Measurements from ENCODE around the gene MTCH1.
"Not testable (repeated sequence)": the region's sequence is repeated elsewhere in the genome, so short reads cannot be mapped to it uniquely, and the experiment has no call there.

Gene MTCH1

GRCh38 chr6:36949636-36950035 lies 36.4 kb downstream of the MTCH1 start:
- no peak overlapping the region for H3K4me3 ChIP-seq (replicated peaks; ENCODE audit: low read depth, low read length)
- TF ChIP-seq, protein P1, sequence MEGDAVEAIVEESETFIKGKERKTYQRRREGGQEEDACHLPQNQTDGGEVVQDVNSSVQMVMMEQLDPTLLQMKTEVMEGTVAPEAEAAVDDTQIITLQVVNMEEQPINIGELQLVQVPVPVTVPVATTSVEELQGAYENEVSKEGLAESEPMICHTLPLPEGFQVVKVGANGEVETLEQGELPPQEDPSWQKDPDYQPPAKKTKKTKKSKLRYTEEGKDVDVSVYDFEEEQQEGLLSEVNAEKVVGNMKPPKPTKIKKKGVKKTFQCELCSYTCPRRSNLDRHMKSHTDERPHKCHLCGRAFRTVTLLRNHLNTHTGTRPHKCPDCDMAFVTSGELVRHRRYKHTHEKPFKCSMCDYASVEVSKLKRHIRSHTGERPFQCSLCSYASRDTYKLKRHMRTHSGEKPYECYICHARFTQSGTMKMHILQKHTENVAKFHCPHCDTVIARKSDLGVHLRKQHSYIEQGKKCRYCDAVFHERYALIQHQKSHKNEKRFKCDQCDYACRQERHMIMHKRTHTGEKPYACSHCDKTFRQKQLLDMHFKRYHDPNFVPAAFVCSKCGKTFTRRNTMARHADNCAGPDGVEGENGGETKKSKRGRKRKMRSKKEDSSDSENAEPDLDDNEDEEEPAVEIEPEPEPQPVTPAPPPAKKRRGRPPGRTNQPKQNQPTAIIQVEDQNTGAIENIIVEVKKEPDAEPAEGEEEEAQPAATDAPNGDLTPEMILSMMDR (IDR thresholded peaks at IDR 0.05; ENCODE audit: low read depth, low read length, missing control alignments): no peak
- DNase-seq (ENCODE audit: extremely low read depth, low read depth): no peak

DNA sequence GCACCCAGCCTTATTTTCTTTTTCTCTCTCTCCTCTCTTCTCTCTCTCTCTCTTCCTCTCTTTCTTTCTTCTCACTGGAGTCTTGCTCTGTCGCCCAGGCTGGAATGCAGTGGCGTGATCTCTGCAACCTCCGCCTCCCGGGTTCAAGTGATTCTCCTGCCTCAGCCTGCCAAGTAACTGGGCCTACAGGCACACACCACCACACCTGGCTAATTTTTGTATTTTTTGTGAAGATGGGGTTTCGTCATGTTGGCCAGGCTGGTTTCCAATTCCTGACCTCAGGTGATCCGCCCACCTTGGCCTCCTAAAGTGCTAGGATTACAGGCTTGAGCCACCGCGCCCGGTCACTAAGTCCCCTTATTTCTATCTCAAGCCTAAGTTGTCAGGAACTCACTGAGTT lies 36.9 kb downstream of the MTCH1 start:
- DNase-seq (ENCODE audit: extremely low read depth, low read depth); H3K4me3 ChIP-seq (replicated peaks; ENCODE audit: low read depth, low read length): not testable (repeated sequence)

GRCh38 chr6:36947570-36948351 lies 38.2 kb downstream of the MTCH1 start:
- TF ChIP-seq, protein P1 (IDR thresholded peaks at IDR 0.05; ENCODE audit: low read depth, low read length, missing control alignments): no peak
- DNase-seq (ENCODE audit: extremely low read depth, low read depth): no peak
- H3K4me3 ChIP-seq (replicated peaks; ENCODE audit: low read depth, low read length): no peak overlapping the region

GRCh38 chr6:36946526-36946925 lies 39.5 kb downstream of the MTCH1 start:
- H3K4me3 ChIP-seq (replicated peaks; ENCODE audit: low read depth, low read length): no peak overlapping the region
- no peak for DNase-seq (ENCODE audit: extremely low read depth, low read depth)
- TF ChIP-seq, protein P1 (IDR thresholded peaks at IDR 0.05; ENCODE audit: low read depth, low read length, missing control alignments): no peak

DNA sequence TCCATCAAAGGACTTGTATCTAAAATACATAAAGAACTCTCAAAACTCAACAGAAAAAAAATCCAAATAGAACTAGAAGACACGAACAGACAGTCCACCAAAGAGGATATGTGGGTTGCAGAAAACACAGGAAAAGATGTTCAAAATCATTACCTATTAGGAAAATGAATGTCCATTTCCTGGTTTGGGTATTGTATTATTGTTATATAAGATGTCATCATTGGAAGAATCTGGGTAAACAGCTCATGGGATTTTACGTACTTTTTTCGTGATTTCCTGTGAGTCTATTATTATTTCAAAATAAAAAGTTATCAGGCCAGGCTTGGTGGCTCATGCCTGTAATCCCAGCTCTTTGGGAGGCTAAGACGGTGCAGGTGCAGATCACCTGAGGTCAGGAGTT lies 40.7 kb downstream of the MTCH1 start:
- H3K4me3 ChIP-seq (replicated peaks; ENCODE audit: low read depth, low read length): no peak overlapping the region
- no peak for DNase-seq (ENCODE audit: extremely low read depth, low read depth)
- TF ChIP-seq, protein P1 (IDR thresholded peaks at IDR 0.05; ENCODE audit: low read depth, low read length, missing control alignments): no peak

- no peak for DNase-seq (ENCODE audit: extremely low read depth, low read depth)
- no peak overlapping the region for H3K4me3 ChIP-seq (replicated peaks; ENCODE audit: low read depth, low read length)
- TF ChIP-seq, protein P1 (IDR thresholded peaks at IDR 0.05; ENCODE audit: low read depth, low read length, missing control alignments): no peak
These were observed 41.3 kb downstream of the MTCH1 start for GRCh38 chr6:36944650-36945049.

DNA sequence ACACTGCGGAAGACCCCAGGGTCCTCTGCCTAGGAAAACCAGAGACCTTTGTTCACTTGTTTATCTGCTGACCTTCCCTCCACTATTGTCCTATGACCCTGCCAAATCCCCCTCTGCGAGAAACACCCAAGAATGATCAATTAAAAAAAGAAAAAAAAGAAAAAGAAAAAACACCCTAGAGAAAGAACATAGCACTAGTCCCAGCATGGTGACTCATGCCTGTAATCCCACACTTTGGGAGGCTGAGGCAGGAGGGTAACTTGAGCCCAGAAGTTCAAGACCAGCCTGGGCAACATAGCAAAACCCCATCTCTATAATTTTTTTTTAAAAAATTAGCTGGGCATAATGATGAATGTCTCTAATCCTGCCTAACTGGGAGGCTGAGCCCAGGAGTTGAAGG lies 43.7 kb downstream of the MTCH1 start:
- DNase-seq (ENCODE audit: extremely low read depth, low read depth); H3K4me3 ChIP-seq (replicated peaks; ENCODE audit: low read depth, low read length): not testable (repeated sequence)

DNA sequence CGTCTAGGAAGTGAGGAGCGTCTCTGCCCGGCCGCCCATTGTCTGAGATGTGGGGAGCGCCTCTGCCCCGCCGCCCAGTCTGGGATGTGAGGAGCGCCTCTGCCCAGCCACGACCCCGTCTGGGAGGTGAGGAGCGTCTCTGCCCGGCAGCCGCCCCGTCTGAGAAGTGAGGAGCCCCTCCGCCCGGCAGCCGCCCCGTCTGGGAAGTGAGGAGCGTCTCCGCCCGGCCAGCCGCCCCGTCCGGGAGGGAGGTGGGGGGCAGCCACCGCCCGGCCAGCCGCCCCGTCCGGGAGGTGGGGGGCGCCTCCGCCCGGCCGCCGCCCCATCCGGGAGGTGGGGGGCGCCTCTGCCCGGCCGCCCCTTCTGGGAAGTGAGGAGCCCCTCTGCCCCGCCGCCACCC lies 44.4 kb downstream of the MTCH1 start:
- not testable (repeated sequence) for H3K4me3 ChIP-seq (replicated peaks; ENCODE audit: low read depth, low read length); DNase-seq (ENCODE audit: extremely low read depth, low read depth)

All from HFF-Myc (cell line).